NCI-H1930 (cell line): ENCODE measurements around the gene COX8A.

Source experiments
- DNase-seq, 2 experiments: peaks; one replicate each; lab custom pipeline; 2025; lab: John Stamatoyannopoulos, UW

Gene COX8A

GRCh38 chr11:64003807-64004589 lies 29.6 kb downstream of the COX8A start:
- DNase-seq, result no peak

GRCh38 chr11:64004590-64004984 lies 30.2 kb downstream of the COX8A start:
- no peak for DNase-seq

- DNase-seq, result no peak
These were observed 31.3 kb downstream of the COX8A start for GRCh38 chr11:64005691-64006090.

GRCh38 chr11:64006398-64006797 lies 32.0 kb downstream of the COX8A start:
- no peak for DNase-seq

- no peak for DNase-seq
These were observed 32.8 kb downstream of the COX8A start for GRCh38 chr11:64007160-64007628.

GRCh38 chr11:64007629-64008282 lies 33.3 kb downstream of the COX8A start:
- DNase-seq, result no peak

GRCh38 chr11:64008283-64008913 lies 34.0 kb downstream of the COX8A start:
- DNase-seq, result no peak

GRCh38 chr11:64008914-64009633 lies 34.7 kb downstream of the COX8A start:
- no peak for DNase-seq

GRCh38 chr11:64009710-64010109 lies 35.3 kb downstream of the COX8A start:
- DNase-seq, result no peak

GRCh38 chr11:64010783-64011182 lies 36.4 kb downstream of the COX8A start:
- DNase-seq, result no peak

GRCh38 chr11:64011371-64011770 lies 37.0 kb downstream of the COX8A start:
- DNase-seq, result no peak

- DNase-seq, result no peak
These were observed 38.9 kb downstream of the COX8A start for GRCh38 chr11:64013141-64013896.

GRCh38 chr11:64014356-64014755 lies 39.9 kb downstream of the COX8A start:
- DNase-seq, result no peak

- DNase-seq, result no peak
These were observed 41.1 kb downstream of the COX8A start for GRCh38 chr11:64015510-64015909.

GRCh38 chr11:64015935-64016845 lies 41.8 kb downstream of the COX8A start:
- DNase-seq, result no peak

- no peak for DNase-seq
These were observed 43.5 kb downstream of the COX8A start for GRCh38 chr11:64017945-64018224.

- DNase-seq, result no peak
These were observed 43.9 kb downstream of the COX8A start for GRCh38 chr11:64018310-64018709.

GRCh38 chr11:64019106-64020037 lies 45.0 kb downstream of the COX8A start:
- DNase-seq, result no peak

GRCh38 chr11:64020976-64021756 lies 46.7 kb downstream of the COX8A start:
- DNase-seq, result no peak
